ENCODE data around the gene EVL. TPM values are rescaled to one million over a fixed set of nuclear protein-coding genes. Genes with fewer than 3 reads are reported as not detected.

The EVL gene
- total RNA-seq, 2 donors from 2014 or later: 53.1 to 102 TPM

- DNase-seq (ENCODE audit: low spot score) (no peak), ATAC-seq (ENCODE audit: insufficient number of reproducible peaks, low FRiP score, low read depth) (no peak)
- Histone ChIP-seq H3K4me3 (peak overlapping the region; percentile 52), H3K36me3 (no peaks in the 10 kb centered on the region), H3K4me1 (ENCODE audit: control insufficient read depth in 1 of 2, low read depth in 2 of 2) (peaks cover 0 to 15% of the 10 kb centered on the region in 2 donors), H3K27ac (no peak overlapping the region), H3K9me3 (peaks cover 7% of the 10 kb centered on the region), H3K27me3 (replicated peaks; ENCODE audit: insufficient read depth) (no peaks in the 10 kb centered on the region)
- no peak for TF ChIP-seq CTCF (IDR thresholded peaks at IDR 0.05)
These were observed 93.4 kb downstream of the EVL start for GRCh38 chr14:100158566-100159093.

GRCh38 chr14:100159094-100159864 is 94.1 kb downstream of the EVL start, which contains the start of gene DEGS2:
TSS of gene DEGS2 (minus strand) at chr14:100159645. CDS start at chr14:100159587, 58 bp downstream.
- Histone ChIP-seq H3K4me3 (peak within 1 kb of the TSS; percentile 52), H3K27me3 (replicated peaks; ENCODE audit: insufficient read depth) (no peaks in the 10 kb centered on the region), H3K4me1 (ENCODE audit: control insufficient read depth in 1 of 2, low read depth in 2 of 2) (peaks cover 0 to 15% of the 10 kb centered on the region in 2 donors), H3K36me3 (no peaks in the 10 kb centered on the region), H3K9me3 (peaks cover 7% of the 10 kb centered on the region), H3K27ac (no peak within 1 kb of the TSS)
- DNase-seq (ENCODE audit: low spot score): no peak
- no peak for TF ChIP-seq CTCF (IDR thresholded peaks at IDR 0.05)
- ATAC-seq (ENCODE audit: insufficient number of reproducible peaks, low FRiP score, low read depth): no peak

DNA sequence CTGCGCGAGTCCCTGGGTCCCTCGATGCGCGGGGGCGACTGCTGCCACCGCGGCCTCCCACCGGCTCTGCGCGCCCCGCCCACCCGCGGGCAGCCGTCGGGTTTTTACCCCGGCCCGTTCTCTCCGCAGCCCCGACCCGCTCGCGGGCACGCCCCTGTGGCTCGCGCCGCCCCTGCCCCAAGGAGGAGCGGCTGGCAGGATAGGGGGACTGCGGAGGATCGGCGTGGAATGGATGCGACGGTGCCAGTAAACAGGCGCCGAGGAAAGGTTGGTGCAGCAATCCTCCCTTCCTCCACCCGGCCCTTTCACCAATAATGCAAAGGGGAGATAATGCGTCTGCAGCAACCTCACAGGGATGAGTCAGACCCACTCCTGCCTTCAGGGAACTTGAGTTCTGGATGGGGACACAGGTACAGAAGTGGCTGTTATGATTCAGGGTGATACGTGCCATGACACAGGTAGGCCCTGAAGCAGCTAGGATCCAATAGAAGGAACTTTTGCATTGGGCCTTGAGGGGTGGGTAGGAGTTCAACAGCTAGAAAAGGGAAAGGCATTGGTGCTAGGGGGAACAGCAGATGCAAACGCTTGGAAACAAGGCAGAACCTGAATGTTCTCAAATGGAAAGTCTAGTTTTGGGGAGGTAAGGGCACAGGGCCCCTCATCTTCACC is 94.8 kb downstream of the EVL start:
- no peak for TF ChIP-seq CTCF (IDR thresholded peaks at IDR 0.05)
- no peak overlapping the region for H3K27ac ChIP-seq
- H3K4me3 ChIP-seq: peak overlapping the region; percentile 52
- DNase-seq (ENCODE audit: low spot score): no peak
- no peaks in the 10 kb centered on the region for H3K27me3 ChIP-seq (replicated peaks; ENCODE audit: insufficient read depth)
- ATAC-seq (ENCODE audit: insufficient number of reproducible peaks, low FRiP score, low read depth): no peak
- peaks cover 0 to 15% of the 10 kb centered on the region in 2 donors for H3K4me1 ChIP-seq (ENCODE audit: control insufficient read depth in 1 of 2, low read depth in 2 of 2)
- H3K9me3 ChIP-seq: peaks cover 1% of the 10 kb centered on the region
- no peaks in the 10 kb centered on the region for H3K36me3 ChIP-seq

DNA sequence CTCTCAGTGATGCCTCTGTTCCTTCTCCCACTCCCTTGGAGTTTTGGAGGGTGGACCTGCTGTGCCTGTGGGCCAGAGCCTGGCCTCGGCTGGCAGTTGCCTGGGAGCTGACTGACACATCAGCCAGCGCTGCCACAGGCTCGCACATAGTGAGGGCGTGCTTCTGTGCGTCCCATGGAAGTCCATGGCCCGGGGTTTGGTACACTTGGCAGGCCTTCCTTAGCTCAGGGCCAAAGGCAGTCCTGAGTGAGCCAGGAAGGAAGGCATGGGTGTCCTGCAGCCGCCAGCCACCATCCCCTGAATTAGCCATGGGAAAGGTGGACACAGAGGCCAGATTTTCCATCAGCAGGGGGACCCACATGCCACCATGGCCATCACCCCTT is 95.3 kb downstream of the EVL start:
- Histone ChIP-seq H3K4me1 (ENCODE audit: control insufficient read depth in 1 of 2, low read depth in 2 of 2) (peaks cover 0 to 19% of the 10 kb centered on the region in 2 donors), H3K4me3 (no peak overlapping the region), H3K27me3 (replicated peaks; ENCODE audit: insufficient read depth) (no peaks in the 10 kb centered on the region), H3K27ac (no peak overlapping the region), H3K9me3 (no peaks in the 10 kb centered on the region), H3K36me3 (no peaks in the 10 kb centered on the region)
- ATAC-seq (ENCODE audit: insufficient number of reproducible peaks, low FRiP score, low read depth) (no peak), DNase-seq (ENCODE audit: low spot score) (no peak)
- no peak for TF ChIP-seq CTCF (IDR thresholded peaks at IDR 0.05)

DNA sequence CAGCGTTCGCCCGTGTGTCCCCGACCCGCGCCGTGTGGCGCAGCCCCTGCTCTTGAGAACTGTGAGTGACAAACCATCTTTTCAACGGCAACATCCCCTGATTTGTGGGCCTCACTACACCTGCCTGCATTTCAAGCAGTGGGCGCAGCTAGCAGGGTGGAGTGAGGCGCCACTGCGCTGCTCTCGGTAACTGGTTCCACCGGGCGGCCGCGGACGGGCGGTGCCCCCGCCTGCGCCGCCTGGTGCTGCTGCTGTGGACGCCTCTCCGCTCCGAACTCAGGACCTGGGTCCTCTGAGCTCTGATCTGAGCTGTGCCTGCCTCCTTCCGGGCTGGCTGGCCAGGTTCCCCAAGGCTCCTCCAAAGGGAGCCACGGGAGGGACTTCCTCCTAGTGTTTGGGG is 100.2 kb downstream of the EVL start:
- Histone ChIP-seq H3K9me3 (no peaks in the 10 kb centered on the region), H3K36me3 (no peaks in the 10 kb centered on the region), H3K4me1 (ENCODE audit: control insufficient read depth in 1 of 2, low read depth in 2 of 2) (peaks cover 0 to 11% of the 10 kb centered on the region in 2 donors), H3K27me3 (replicated peaks; ENCODE audit: insufficient read depth) (no peaks in the 10 kb centered on the region), H3K27ac (no peak overlapping the region), H3K4me3 (no peak overlapping the region)
- TF ChIP-seq CTCF (IDR thresholded peaks at IDR 0.05): no peak
- DNase-seq (ENCODE audit: low spot score) (no peak), ATAC-seq (ENCODE audit: insufficient number of reproducible peaks, low FRiP score, low read depth) (no peak)

Data from thoracic aorta (tissue), 2 donors.